Stimulated activated CD8-positive, alpha-beta memory T cell treated with anti-CD3 and anti-CD28 coated beads, Interleukin-12 subunit alpha, Interleukin-12 subunit beta, amount 100 ng/mL, for 24 hours (primary cell): Measurements from ENCODE around the gene UBAC2.
"Not testable (repeated sequence)": the region's sequence is repeated elsewhere in the genome, so short reads cannot be mapped to it uniquely, and the experiment has no call there.

Experiments
- DNase-seq: peaks from one replicate; pipeline ENCODE4 v3.0.0-alpha.2; 2020; ENCODE audit errors: extremely low read depth

UBAC2 gene

GRCh38 chr13:99249178-99249577, 48.5 kb downstream of the UBAC2 start:
- DNase-seq: not testable (repeated sequence)

GRCh38 chr13:99249606-99250005, 49.0 kb downstream of the UBAC2 start:
- not testable (repeated sequence) for DNase-seq

- DNase-seq: no peak
These were observed 50.5 kb downstream of the UBAC2 start for GRCh38 chr13:99250982-99251825.

GRCh38 chr13:99251921-99252320, 51.3 kb downstream of the UBAC2 start:
- no peak for DNase-seq

GRCh38 chr13:99254830-99255229, 54.2 kb downstream of the UBAC2 start:
- no peak for DNase-seq

GRCh38 chr13:99255271-99255670, 54.6 kb downstream of the UBAC2 start:
- no peak for DNase-seq

GRCh38 chr13:99256283-99256682, 55.6 kb downstream of the UBAC2 start:
- no peak for DNase-seq

- no peak for DNase-seq
These were observed 56.1 kb downstream of the UBAC2 start for GRCh38 chr13:99256709-99257108.

- no peak for DNase-seq
These were observed 56.6 kb downstream of the UBAC2 start for GRCh38 chr13:99257291-99257690.

- no peak for DNase-seq
These were observed 57.7 kb downstream of the UBAC2 start, which contains the start of gene GPR18 for GRCh38 chr13:99258210-99258860. TSS of gene GPR18 (minus strand) at chr13:99258379. CDS start at chr13:99255872, 2,507 bp downstream.

GRCh38 chr13:99258946-99259345, 58.3 kb downstream of the UBAC2 start:
- no peak for DNase-seq

- no peak for DNase-seq
These were observed 59.6 kb downstream of the UBAC2 start for GRCh38 chr13:99260216-99260615.

GRCh38 chr13:99261059-99261458, 60.4 kb downstream of the UBAC2 start:
- DNase-seq: no peak

GRCh38 chr13:99263126-99263785, 62.6 kb downstream of the UBAC2 start:
- no peak for DNase-seq

GRCh38 chr13:99264051-99264450, 63.4 kb downstream of the UBAC2 start:
- DNase-seq: no peak

GRCh38 chr13:99265162-99265800, 64.6 kb downstream of the UBAC2 start:
- DNase-seq: no peak

- DNase-seq: no peak
These were observed 65.3 kb downstream of the UBAC2 start for GRCh38 chr13:99265821-99266426.

GRCh38 chr13:99266827-99267226, 66.2 kb downstream of the UBAC2 start:
- DNase-seq: no peak

GRCh38 chr13:99267927-99268326, 67.3 kb downstream of the UBAC2 start:
- DNase-seq: no peak

GRCh38 chr13:99268822-99269221, 68.2 kb downstream of the UBAC2 start:
- no peak for DNase-seq

- no peak for DNase-seq
These were observed 69.1 kb downstream of the UBAC2 start for GRCh38 chr13:99269627-99270241.
